Osteoblast (primary cell): ENCODE data around the gene CMC4. TPM values are rescaled to one million over a fixed set of nuclear protein-coding genes. Genes with fewer than 3 reads are reported as not detected.

ENCODE experiments used
- DNase-seq: peaks from one replicate; pipeline ENCODE4 v3.0.0; 2011; ENCODE audit warnings: low spot score, mixed read lengths; ENCODE audit not compliant: insufficient read length; ENCODE audit errors: missing footprints
- H2AFZ ChIP-seq: 2 replicates; pipeline ENCODE4 v1.6.0; 2011; ENCODE audit warnings: mild to moderate bottlenecking, low read length
- H3K27ac ChIP-seq: 2 replicates; pipeline ENCODE4 v1.5.1; 2011; ENCODE audit warnings: mild to moderate bottlenecking, low read depth, low read length, moderate library complexity
- H3K27me3 ChIP-seq: 2 replicates; pipeline ENCODE4 v1.6.0; 2012; ENCODE audit warnings: mild to moderate bottlenecking, control low read depth, inconsistent platforms, low read length, moderate library complexity; ENCODE audit not compliant: insufficient read depth
- H3K36me3 ChIP-seq: 2 replicates; pipeline ENCODE4 v1.5.1; 2011; ENCODE audit warnings: mild to moderate bottlenecking, low read length, control low read depth, moderate library complexity; ENCODE audit not compliant: insufficient read depth
- H3K4me1 ChIP-seq: 2 replicates; pipeline ENCODE4 v1.5.1; 2011; ENCODE audit warnings: mild to moderate bottlenecking, low read length, control low read depth, moderate library complexity; ENCODE audit not compliant: insufficient read depth
- H3K4me2 ChIP-seq: 2 replicates; pipeline ENCODE4 v1.6.0; 2011; ENCODE audit warnings: mild to moderate bottlenecking, low read length; ENCODE audit not compliant: insufficient read depth
- H3K4me3 ChIP-seq: fragments of 200-600 bp; sonication (generic); 3 replicates; pipeline ENCODE4 v1.5.1; 2012; ENCODE audit warnings: mild to moderate bottlenecking, low read length, inconsistent platforms; ENCODE audit not compliant: insufficient read depth
- H3K79me2 ChIP-seq: 2 replicates; pipeline ENCODE4 v1.6.0; 2012; ENCODE audit warnings: mild to moderate bottlenecking, low read length, control low read depth, inconsistent platforms; ENCODE audit not compliant: insufficient read depth
- H3K9me3 ChIP-seq: 2 replicates; pipeline ENCODE4 v1.5.1; 2011; ENCODE audit warnings: low read depth, low read length, control low read depth
- H4K20me1 ChIP-seq: 2 replicates; pipeline ENCODE4 v1.6.0; 2012; ENCODE audit warnings: mild to moderate bottlenecking, low read length, control low read depth; ENCODE audit not compliant: insufficient read depth
- CTCF ChIP-seq: IDR thresholded peaks from 2 replicates; pipeline ENCODE4 v1.5.1; 2011; ENCODE audit warnings: mild to moderate bottlenecking, low read depth, low read length, moderate library complexity; ENCODE audit errors: extremely low read depth
- total RNA-seq: library from RNA; depleted of rRNA; stranded (reverse); fragments of >200 nt; gene quantifications from 2 replicates; pipeline ENCODE4 v1.2.3, GENCODE V29; 2012

The CMC4 gene
- total RNA-seq, 1 donor = 17.0 TPM

- no peak overlapping the region for H3K27ac ChIP-seq
- no peak overlapping the region for H3K4me2 ChIP-seq
- no peak overlapping the region for H2AFZ ChIP-seq
- H3K36me3 ChIP-seq = no peaks in the 10 kb centered on the region
- no peak for TF ChIP-seq CTCF
- no peaks in the 10 kb centered on the region for H3K27me3 ChIP-seq
- H4K20me1 ChIP-seq = no peaks in the 10 kb centered on the region
- H3K9me3 ChIP-seq = no peaks in the 10 kb centered on the region
- no peak overlapping the region for H3K4me3 ChIP-seq
- no peaks in the 10 kb centered on the region for H3K79me2 ChIP-seq
- no peak for DNase-seq
- peaks cover 4% of the 10 kb centered on the region for H3K4me1 ChIP-seq
Measured at GRCh38 chrX:155053656-155054055, 17.3 kb downstream of the CMC4 start.

GRCh38 chrX:155052738-155053498 lies 18.0 kb downstream of the CMC4 start:
- H3K9me3 ChIP-seq = no peaks in the 10 kb centered on the region
- no peak overlapping the region for H3K27ac ChIP-seq
- H3K27me3 ChIP-seq = no peaks in the 10 kb centered on the region
- H3K4me2 ChIP-seq = no peak overlapping the region
- no peak for DNase-seq
- H2AFZ ChIP-seq = no peak overlapping the region
- no peak for TF ChIP-seq CTCF
- H3K36me3 ChIP-seq = no peaks in the 10 kb centered on the region
- H3K4me3 ChIP-seq = no peak overlapping the region
- no peaks in the 10 kb centered on the region for H4K20me1 ChIP-seq
- H3K79me2 ChIP-seq = no peaks in the 10 kb centered on the region
- H3K4me1 ChIP-seq = peaks cover 4% of the 10 kb centered on the region

- peak; percentile 63 for TF ChIP-seq CTCF
- no peaks in the 10 kb centered on the region for H3K4me1 ChIP-seq
- H3K9me3 ChIP-seq = no peaks in the 10 kb centered on the region
- H3K36me3 ChIP-seq = no peaks in the 10 kb centered on the region
- DNase-seq = peak; percentile 57
- no peaks in the 10 kb centered on the region for H4K20me1 ChIP-seq
- H3K4me2 ChIP-seq = peak overlapping the region; percentile 11
- H3K4me3 ChIP-seq = no peak overlapping the region
- no peak overlapping the region for H2AFZ ChIP-seq
- H3K27me3 ChIP-seq = no peaks in the 10 kb centered on the region
- no peaks in the 10 kb centered on the region for H3K79me2 ChIP-seq
- no peak overlapping the region for H3K27ac ChIP-seq
Measured at GRCh38 chrX:155048977-155049619, 21.8 kb downstream of the CMC4 start.

GRCh38 chrX:155046811-155047528 lies 24.0 kb downstream of the CMC4 start:
- Histone ChIP-seq H3K9me3 (no peaks in the 10 kb centered on the region), H2AFZ (no peak overlapping the region), H3K27ac (no peak overlapping the region), H3K36me3 (no peaks in the 10 kb centered on the region), H4K20me1 (no peaks in the 10 kb centered on the region), H3K4me2 (no peak overlapping the region), H3K27me3 (no peaks in the 10 kb centered on the region), H3K4me1 (no peaks in the 10 kb centered on the region), H3K79me2 (no peaks in the 10 kb centered on the region), H3K4me3 (no peak overlapping the region)
- DNase-seq = no peak
- TF ChIP-seq CTCF = no peak
